Measurements from ENCODE around the gene SLC35F5. TPM values are rescaled to one million over a fixed set of nuclear protein-coding genes. Genes with fewer than 3 reads are reported as not detected.
"Not testable (repeated sequence)": the region's sequence is repeated elsewhere in the genome, so short reads cannot be mapped to it uniquely, and the experiment has no call there.

The SLC35F5 gene
- total RNA-seq, 1 donor from 2014 or later = 144 TPM

DNA sequence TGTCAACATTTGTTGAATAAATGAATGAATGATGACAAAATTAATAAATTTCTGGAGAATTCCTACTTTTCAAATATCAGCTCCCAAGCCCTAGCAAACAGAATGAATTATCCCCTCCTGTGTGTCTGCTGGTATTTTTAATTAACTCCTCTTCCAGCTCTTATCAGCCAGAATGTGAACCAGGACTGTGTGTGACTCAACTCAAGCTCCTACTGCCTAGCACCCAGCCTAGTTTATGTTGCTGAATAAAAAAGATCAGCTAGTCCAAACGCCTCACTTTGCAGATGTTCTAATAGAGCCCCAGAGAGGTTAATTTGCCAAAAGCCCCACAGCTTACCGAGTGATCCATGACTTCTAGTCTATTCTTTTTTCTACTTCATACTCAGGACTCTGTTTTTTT, 79.1 kb downstream of the SLC35F5 start:
- Mint-ChIP-seq H3K9me3 (ENCODE audit: low read depth) (peaks cover 10% of the 10 kb centered on the region), H3K27me3 (ENCODE audit: low read depth) (peaks cover 7% of the 10 kb centered on the region), H3K4me1 (ENCODE audit: low read depth) (no peaks in the 10 kb centered on the region), H3K36me3 (ENCODE audit: low read depth) (peaks cover 3% of the 10 kb centered on the region), H3K27ac (ENCODE audit: unreplicated experiment) (no peak overlapping the region), H3K4me3 (ENCODE audit: unreplicated experiment) (no peak overlapping the region)
- TF ChIP-seq CTCF (IDR thresholded peaks at IDR 0.05) = no peak
- no peak for DNase-seq (ENCODE audit: low spot score)

DNA sequence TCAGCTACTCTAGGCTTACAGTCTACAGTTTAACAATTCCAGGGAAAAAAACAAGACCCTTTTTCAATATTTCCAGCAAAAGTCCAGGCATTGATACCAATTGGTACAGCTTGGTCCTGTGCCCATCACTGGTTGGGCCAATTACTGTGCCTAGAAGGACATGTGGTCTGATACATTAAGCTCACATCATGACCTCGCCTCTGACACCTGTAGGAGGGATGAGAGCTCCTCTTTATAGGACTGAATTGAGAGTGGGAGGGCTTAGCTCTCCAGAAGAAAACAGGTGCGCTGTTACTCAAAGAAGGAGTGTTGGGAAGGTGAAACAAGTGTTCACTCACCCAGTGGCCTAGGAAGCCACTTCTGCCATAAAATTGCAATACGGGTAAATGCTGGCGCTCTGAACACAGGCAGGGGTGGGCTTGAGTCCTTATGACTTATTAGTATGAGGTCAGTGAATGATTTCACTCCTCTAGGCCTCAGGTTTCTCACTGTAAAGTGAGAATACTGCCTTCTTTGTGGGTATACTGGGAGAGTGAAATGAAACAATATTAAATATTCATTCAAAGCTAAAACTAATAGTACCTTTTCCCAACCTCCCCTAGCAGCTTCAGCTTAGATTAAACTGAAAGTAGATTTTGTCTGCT, 79.7 kb downstream of the SLC35F5 start:
- no peak overlapping the region for H3K27ac Mint-ChIP-seq (ENCODE audit: unreplicated experiment)
- no peak for DNase-seq (ENCODE audit: low spot score)
- no peaks in the 10 kb centered on the region for H3K36me3 Mint-ChIP-seq (ENCODE audit: low read depth)
- peaks cover 5% of the 10 kb centered on the region for H3K9me3 Mint-ChIP-seq (ENCODE audit: low read depth)
- no peak for TF ChIP-seq CTCF (IDR thresholded peaks at IDR 0.05)
- H3K4me1 Mint-ChIP-seq (ENCODE audit: low read depth) = no peaks in the 10 kb centered on the region
- peaks cover 7% of the 10 kb centered on the region for H3K27me3 Mint-ChIP-seq (ENCODE audit: low read depth)
- no peak overlapping the region for H3K4me3 Mint-ChIP-seq (ENCODE audit: unreplicated experiment)

- Mint-ChIP-seq H3K4me1 (ENCODE audit: low read depth) (no peaks in the 10 kb centered on the region), H3K36me3 (ENCODE audit: low read depth) (no peaks in the 10 kb centered on the region), H3K9me3 (ENCODE audit: low read depth) (no peaks in the 10 kb centered on the region), H3K4me3 (ENCODE audit: unreplicated experiment) (no peak overlapping the region), H3K27ac (ENCODE audit: unreplicated experiment) (no peak overlapping the region), H3K27me3 (ENCODE audit: low read depth) (peaks cover 7% of the 10 kb centered on the region)
- no peak for DNase-seq (ENCODE audit: low spot score)
- no peak for TF ChIP-seq CTCF (IDR thresholded peaks at IDR 0.05)
Observed at GRCh38 chr2:113675875-113676274, 80.6 kb downstream of the SLC35F5 start.

DNA sequence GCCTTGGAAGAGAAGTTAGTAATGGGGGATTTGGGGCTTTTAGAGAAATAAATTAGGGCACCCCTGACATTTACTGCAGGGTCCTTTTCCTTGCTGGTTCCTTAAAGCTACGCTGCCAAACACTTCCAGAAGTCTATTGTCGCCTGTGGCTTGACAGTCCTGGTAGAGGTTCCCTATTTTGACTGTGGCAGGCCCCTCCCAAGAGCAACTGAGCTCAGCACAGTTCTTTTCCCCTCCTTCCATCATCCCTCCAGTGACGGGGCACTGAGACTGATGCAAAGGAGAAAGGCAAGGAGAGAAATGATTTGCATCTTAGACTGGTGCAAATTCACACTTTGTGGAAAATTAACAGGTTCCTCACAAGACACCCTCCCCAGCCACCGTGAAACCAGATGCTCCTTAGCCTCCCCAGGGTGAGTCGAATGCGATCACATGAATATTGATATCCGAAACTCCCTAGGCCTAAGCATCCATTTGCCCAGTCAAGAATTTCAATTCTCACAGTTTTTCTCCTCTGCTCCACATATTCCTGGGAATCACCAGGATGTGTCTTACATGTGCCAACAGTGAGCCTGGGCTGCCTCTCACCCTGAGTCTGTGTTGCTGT, 84.0 kb downstream of the SLC35F5 start:
- H3K36me3 Mint-ChIP-seq (ENCODE audit: low read depth) = no peaks in the 10 kb centered on the region
- TF ChIP-seq CTCF (IDR thresholded peaks at IDR 0.05) = no peak
- H3K4me3 Mint-ChIP-seq (ENCODE audit: unreplicated experiment) = no peak overlapping the region
- H3K27me3 Mint-ChIP-seq (ENCODE audit: low read depth) = peaks cover 1% of the 10 kb centered on the region
- H3K4me1 Mint-ChIP-seq (ENCODE audit: low read depth) = no peaks in the 10 kb centered on the region
- H3K27ac Mint-ChIP-seq (ENCODE audit: unreplicated experiment) = no peak overlapping the region
- H3K9me3 Mint-ChIP-seq (ENCODE audit: low read depth) = no peaks in the 10 kb centered on the region
- no peak for DNase-seq (ENCODE audit: low spot score)

DNA sequence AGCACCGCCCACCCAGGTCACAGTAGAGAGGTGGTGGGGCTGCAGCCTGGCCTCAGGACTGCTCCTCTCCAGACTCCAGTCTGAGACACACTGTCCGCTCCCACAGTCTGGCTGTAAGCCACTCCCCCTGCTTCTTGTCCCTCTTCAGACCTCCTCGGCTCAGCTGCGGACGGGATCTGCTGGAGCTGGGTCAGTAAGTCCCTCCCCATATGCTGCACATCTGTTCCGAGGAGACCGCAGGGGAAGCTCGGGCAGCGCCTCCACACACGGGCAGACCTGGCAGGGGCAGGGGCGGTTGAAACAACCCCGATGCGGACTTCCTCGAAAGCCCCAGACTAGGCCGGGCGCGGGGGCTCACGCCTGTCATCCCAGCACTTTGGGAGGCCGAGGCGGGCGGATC, 87.4 kb downstream of the SLC35F5 start:
- peak; percentile 77 for DNase-seq (ENCODE audit: low spot score)
- H3K4me3 Mint-ChIP-seq (ENCODE audit: unreplicated experiment); H3K9me3 Mint-ChIP-seq (ENCODE audit: low read depth); H3K27ac Mint-ChIP-seq (ENCODE audit: unreplicated experiment); H3K27me3 Mint-ChIP-seq (ENCODE audit: low read depth); H3K4me1 Mint-ChIP-seq (ENCODE audit: low read depth); H3K36me3 Mint-ChIP-seq (ENCODE audit: low read depth): not testable (repeated sequence)

- H3K4me3 Mint-ChIP-seq (ENCODE audit: unreplicated experiment); H3K27me3 Mint-ChIP-seq (ENCODE audit: low read depth); H3K27ac Mint-ChIP-seq (ENCODE audit: unreplicated experiment): not testable (repeated sequence)
Observed at GRCh38 chr2:113664761-113665533, 91.5 kb downstream of the SLC35F5 start.

GRCh38 chr2:113663285-113664060, 93.0 kb downstream of the SLC35F5 start:
- H3K27me3 Mint-ChIP-seq (ENCODE audit: low read depth) = peaks cover 14% of the 10 kb centered on the region
- not testable (repeated sequence) for DNase-seq (ENCODE audit: low spot score); H3K36me3 Mint-ChIP-seq (ENCODE audit: low read depth); H3K27ac Mint-ChIP-seq (ENCODE audit: unreplicated experiment); H3K4me1 Mint-ChIP-seq (ENCODE audit: low read depth); H3K9me3 Mint-ChIP-seq (ENCODE audit: low read depth); H3K4me3 Mint-ChIP-seq (ENCODE audit: unreplicated experiment)

More at GRCh38 chr2:113664761-113665533, 91.5 kb downstream of the SLC35F5 start:
- H3K4me1 Mint-ChIP-seq (ENCODE audit: low read depth); H3K9me3 Mint-ChIP-seq (ENCODE audit: low read depth); DNase-seq (ENCODE audit: low spot score); H3K36me3 Mint-ChIP-seq (ENCODE audit: low read depth): not testable (repeated sequence)
